KBM-7 (cell line): ENCODE data around the gene MAP3K7CL.

Source experiments
- DNase-seq: peaks from one replicate; pipeline ENCODE4 v3.0.0-alpha.2; 2015
- in situ Hi-C: fragments of 300-500 bp; cut with MboI; formaldehyde crosslinking; loops from 2 replicates; pipeline ENCODE4 v1.14.3; 2020; ENCODE audit warnings: low sequenced_read_pairs, low pct_unique_long_range_greater_than_20kb, mixed read lengths

The MAP3K7CL gene

GRCh38 chr21:29124645-29125044 is 5.8 kb upstream of the MAP3K7CL start:
- in situ Hi-C loops, result no loop called here
- no peak for DNase-seq

- in situ Hi-C loops, result no loop called here
- no peak for DNase-seq
These were observed 5.3 kb upstream of the MAP3K7CL start for GRCh38 chr21:29125191-29125590.

- in situ Hi-C loops, result no loop called here
- no peak for DNase-seq
These were observed 4.5 kb upstream of the MAP3K7CL start for GRCh38 chr21:29125979-29126378.

GRCh38 chr21:29133241-29133640 is 2.8 kb downstream of the MAP3K7CL start:
- in situ Hi-C loops, result no loop called here
- no peak for DNase-seq

GRCh38 chr21:29133796-29134195 is 3.4 kb downstream of the MAP3K7CL start:
- no peak for DNase-seq
- in situ Hi-C loops, result no loop called here

GRCh38 chr21:29135481-29135880 is 5.0 kb downstream of the MAP3K7CL start:
- no peak for DNase-seq
- in situ Hi-C loops, result no loop called here

- in situ Hi-C loops, result no loop called here
- DNase-seq, result no peak
These were observed 5.6 kb downstream of the MAP3K7CL start for GRCh38 chr21:29136033-29136432.

- in situ Hi-C loops, result no loop called here
- DNase-seq, result no peak
These were observed 14.4 kb downstream of the MAP3K7CL start for GRCh38 chr21:29144736-29145353.

GRCh38 chr21:29145354-29145782 is 14.9 kb downstream of the MAP3K7CL start:
- no peak for DNase-seq

GRCh38 chr21:29145852-29146453 is 15.5 kb downstream of the MAP3K7CL start:
- in situ Hi-C loops, result no loop called here
- DNase-seq, result no peak

More at GRCh38 chr21:29145354-29145782, 14.9 kb downstream of the MAP3K7CL start:
- in situ Hi-C loops, result no loop called here

GRCh38 chr21:29146726-29147125 is 16.3 kb downstream of the MAP3K7CL start:
- no peak for DNase-seq
- in situ Hi-C loops, result no loop called here

GRCh38 chr21:29148530-29148929 is 18.1 kb downstream of the MAP3K7CL start:
- in situ Hi-C loops, result no loop called here
- DNase-seq, result no peak

- DNase-seq, result no peak
- in situ Hi-C loops, result loop anchor here (25.0 kb wide), 1 partner anchor 212 kb away; no protein-coding TSS in a partner anchor
These were observed 19.5 kb downstream of the MAP3K7CL start for GRCh38 chr21:29149808-29150425.

GRCh38 chr21:29151931-29152330 is 21.5 kb downstream of the MAP3K7CL start:
- in situ Hi-C loops, result loop anchor here (25.0 kb wide), 1 partner anchor 210 kb away; no protein-coding TSS in a partner anchor

GRCh38 chr21:29152916-29153315 is 22.5 kb downstream of the MAP3K7CL start:
- DNase-seq, result no peak
- in situ Hi-C loops, result loop anchor here (25.0 kb wide), 1 partner anchor 209 kb away; no protein-coding TSS in a partner anchor

More at GRCh38 chr21:29151931-29152330, 21.5 kb downstream of the MAP3K7CL start:
- no peak for DNase-seq

- DNase-seq, result no peak
- in situ Hi-C loops, result loop anchor here (25.0 kb wide), 1 partner anchor 208 kb away; no protein-coding TSS in a partner anchor
These were observed 23.8 kb downstream of the MAP3K7CL start for GRCh38 chr21:29154270-29154669.

- in situ Hi-C loops, result loop anchor here (25.0 kb wide), 1 partner anchor 207 kb away; no protein-coding TSS in a partner anchor
- DNase-seq, result peak; percentile 72
These were observed 24.9 kb downstream of the MAP3K7CL start for GRCh38 chr21:29155118-29155932.

- in situ Hi-C loops, result loop anchor here (25.0 kb wide), 1 partner anchor 206 kb away; no protein-coding TSS in a partner anchor
- DNase-seq, result no peak
These were observed 25.5 kb downstream of the MAP3K7CL start for GRCh38 chr21:29155933-29156260.

GRCh38 chr21:29157080-29157479 is 26.6 kb downstream of the MAP3K7CL start:
- in situ Hi-C loops, result loop anchor here (25.0 kb wide), 1 partner anchor 205 kb away; no protein-coding TSS in a partner anchor
- DNase-seq, result no peak
